ENCODE results near the gene CACNA2D3.

Gene CACNA2D3

DNA sequence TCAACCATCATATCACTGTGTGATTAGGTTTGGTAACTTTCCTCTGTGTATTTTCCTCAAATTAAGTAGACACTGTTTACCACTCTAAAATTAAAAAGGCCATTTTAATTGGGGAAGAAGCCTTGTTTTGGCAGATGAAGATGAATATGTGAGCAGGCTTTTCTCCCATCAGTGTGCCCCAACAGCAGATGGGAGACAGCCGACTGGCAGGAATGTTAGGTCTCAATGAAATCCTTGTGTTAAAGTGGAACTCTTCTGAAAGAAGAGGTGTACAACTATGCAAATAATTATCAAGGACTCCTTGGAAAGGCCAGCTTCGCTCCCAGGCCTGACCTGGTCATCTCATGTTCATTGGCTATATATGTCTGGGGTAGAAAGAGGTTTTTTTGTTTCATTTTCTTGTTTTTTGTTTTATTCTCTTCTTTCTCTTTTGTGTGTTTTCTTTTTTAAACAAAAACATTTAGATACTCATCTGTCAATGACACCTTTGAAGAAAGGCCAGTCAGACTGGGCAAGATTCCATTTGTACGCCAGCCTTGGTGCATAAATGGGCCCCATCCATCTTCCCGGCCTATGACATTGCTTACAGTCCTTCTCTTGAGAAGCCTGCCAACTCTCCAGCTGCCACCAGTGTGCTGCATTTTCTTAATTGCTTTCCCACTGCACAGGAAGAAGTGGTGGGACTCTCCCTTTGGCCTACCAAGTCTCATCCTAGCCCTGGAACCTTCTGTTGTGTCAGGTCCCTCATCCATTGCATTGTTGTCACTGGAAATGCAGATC lies 779.7 kb downstream of the CACNA2D3 start:
- DNase-seq = no peak

GRCh38 chr3:54905261-54905888 lies 783.0 kb downstream of the CACNA2D3 start:
- no peak for DNase-seq

- DNase-seq = no peak
These were observed 783.6 kb downstream of the CACNA2D3 start for GRCh38 chr3:54905920-54906319.

GRCh38 chr3:54906763-54907162 lies 784.4 kb downstream of the CACNA2D3 start:
- no peak for DNase-seq

- DNase-seq = no peak
These were observed 786.8 kb downstream of the CACNA2D3 start for GRCh38 chr3:54909191-54909590.

DNA sequence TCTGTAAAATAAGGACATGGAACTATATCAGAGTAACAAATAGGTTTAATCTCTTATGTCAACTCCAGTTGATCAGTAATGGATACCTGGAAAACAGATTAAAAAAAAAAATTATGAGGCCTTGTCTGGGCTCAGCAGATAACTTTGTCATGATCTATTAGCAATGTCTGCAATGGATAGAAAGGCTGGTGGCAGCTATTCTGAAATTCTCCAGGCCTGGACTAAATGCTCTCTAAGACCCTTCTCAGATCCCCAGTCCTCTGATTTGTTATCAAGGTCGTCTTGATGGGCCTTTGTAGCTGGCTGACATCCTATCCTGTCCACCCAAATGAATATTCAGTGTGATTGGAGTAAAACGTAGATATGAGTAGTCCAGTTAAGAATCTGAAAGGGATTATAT lies 791.8 kb downstream of the CACNA2D3 start:
- no peak for DNase-seq

DNA sequence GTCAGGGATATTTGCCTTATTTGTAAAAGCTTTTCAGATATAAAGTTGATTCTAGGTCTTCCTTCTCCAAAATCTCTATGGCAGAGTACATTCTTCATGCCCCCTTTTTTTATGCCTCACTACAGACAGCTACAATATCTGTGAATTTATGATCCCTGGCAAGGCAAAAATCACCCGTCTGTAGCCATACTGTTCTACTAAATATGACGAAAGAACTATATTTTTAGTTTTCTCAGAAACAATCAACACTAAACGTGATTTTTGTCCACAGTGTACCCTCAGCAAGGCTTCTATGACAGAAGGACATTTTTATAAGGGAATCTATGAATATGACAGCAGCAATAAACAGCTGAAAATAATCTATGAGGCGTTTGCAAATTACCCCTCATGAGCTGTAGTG lies 792.8 kb downstream of the CACNA2D3 start:
- no peak for DNase-seq

GRCh38 chr3:54915976-54916375 lies 793.6 kb downstream of the CACNA2D3 start:
- DNase-seq = no peak

GRCh38 chr3:54916732-54917131 lies 794.4 kb downstream of the CACNA2D3 start:
- no peak for DNase-seq

GRCh38 chr3:54917174-54917573 lies 794.8 kb downstream of the CACNA2D3 start:
- no peak for DNase-seq

DNA sequence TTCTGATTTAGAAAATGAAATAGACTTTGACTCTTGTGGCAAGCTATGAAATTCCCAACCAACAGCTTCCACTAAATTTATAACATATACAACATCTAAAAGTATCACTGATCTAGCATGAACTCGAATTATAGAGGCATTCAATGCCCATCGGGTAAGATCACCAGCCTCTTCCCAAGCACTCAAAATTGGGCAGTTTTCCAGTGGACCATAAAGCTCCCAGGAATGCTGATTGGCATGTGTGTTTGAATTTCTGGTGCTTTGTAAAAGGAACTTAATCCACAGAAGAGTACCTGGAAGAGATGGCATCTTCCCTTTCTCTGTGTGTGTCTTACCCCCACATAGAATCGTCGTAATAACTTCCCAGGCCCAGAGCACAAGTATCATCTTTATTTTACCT lies 795.5 kb downstream of the CACNA2D3 start:
- no peak for DNase-seq

DNA sequence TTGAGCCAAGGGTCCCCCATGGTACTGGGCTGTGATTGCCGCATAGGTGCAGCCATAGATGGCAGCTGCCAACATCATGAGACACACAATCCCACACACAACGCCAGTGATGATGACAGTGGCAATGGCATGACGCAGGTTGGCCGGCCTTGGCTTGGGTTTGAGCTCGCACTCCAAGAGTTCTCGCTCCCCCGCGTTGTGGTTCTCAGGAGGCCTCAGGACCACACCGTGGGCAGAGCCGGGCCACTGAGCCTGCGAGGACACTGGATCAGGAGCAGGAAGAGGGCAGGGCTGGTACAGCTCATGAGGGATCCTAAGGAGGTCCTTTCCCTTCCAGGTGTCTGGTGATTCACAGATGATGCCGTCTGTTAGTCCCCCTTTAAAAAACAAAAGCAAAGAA lies 796.2 kb downstream of the CACNA2D3 start:
- DNase-seq = no peak

- no peak for DNase-seq
These were observed 805.9 kb downstream of the CACNA2D3 start, which contains the start of gene LRTM1 for GRCh38 chr3:54928046-54928770. TSS of gene LRTM1 (minus strand) at chr3:54928059. CDS start at chr3:54927911, 148 bp downstream.

- no peak for DNase-seq
These were observed 808.8 kb downstream of the CACNA2D3 start for GRCh38 chr3:54931182-54931581.

GRCh38 chr3:54932606-54933005 lies 810.3 kb downstream of the CACNA2D3 start:
- no peak for DNase-seq

DNA sequence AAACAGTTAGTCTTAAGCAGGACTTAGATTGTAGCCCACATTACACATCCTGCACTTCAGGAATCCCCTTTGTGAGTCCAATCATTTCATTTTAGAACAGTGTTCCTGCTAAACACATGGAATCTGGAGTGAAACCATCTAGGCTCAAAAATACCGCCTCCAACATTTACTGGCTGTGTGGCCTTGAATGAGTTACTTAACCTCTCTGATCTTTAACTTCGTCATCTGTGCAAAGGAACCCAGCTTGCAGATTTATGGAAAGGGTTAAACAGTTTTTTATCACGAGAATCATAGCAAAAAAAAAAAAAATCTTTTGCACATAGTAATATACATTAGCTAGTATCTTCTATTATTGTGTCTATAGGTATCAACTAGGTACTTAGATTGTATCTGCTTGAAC lies 813.5 kb downstream of the CACNA2D3 start:
- no peak for DNase-seq

GRCh38 chr3:54936561-54936960 lies 814.2 kb downstream of the CACNA2D3 start:
- DNase-seq = no peak

GRCh38 chr3:54939557-54940300 lies 817.4 kb downstream of the CACNA2D3 start:
- DNase-seq = no peak

GRCh38 chr3:54940971-54941370 lies 818.6 kb downstream of the CACNA2D3 start:
- no peak for DNase-seq

GRCh38 chr3:54941690-54942362 lies 819.5 kb downstream of the CACNA2D3 start:
- DNase-seq = no peak

DNA sequence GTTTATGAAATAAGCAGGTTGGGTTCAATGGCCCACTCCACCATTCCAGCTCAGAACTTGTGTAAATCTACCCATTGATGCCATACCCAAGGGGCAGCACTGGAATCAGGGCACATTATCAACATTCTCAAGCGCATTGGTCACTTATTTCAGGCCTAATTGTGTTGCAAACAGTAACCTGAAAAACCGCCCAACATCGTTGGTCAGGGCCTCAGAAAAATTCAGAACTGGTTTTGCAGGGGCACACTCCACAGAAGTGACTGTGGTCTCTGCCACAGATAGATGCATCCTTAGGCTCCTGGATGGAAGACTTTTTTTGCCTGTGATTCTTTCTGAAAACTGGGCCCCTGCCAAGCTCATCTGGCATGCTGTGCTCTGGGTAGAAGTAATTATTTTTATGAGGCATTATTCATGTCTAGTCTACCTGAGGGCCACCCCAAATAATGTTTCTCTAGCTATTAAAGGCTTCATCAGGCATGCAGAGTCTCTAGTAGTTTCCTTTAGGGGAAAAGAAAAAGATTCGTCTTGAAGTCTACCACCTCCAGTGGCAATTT lies 827.2 kb downstream of the CACNA2D3 start:
- no peak for DNase-seq

- DNase-seq = no peak
These were observed 828.1 kb downstream of the CACNA2D3 start for GRCh38 chr3:54950391-54951003.

Data from CD4-positive, alpha-beta T cell treated with Interleukin-10 for 1 hour (primary cell).